OCI-LY3 (cell line): Measurements from ENCODE around the gene THBS2.

Experiments
- CTCF ChIP-seq: fragments of 200-600, 300-600 bp; sonication (generic); IDR thresholded peaks from 2 replicates; pipeline ENCODE4 v1.5.1; 2014; ENCODE audit warnings: antibody characterized with exemption, low read length, low read depth
- EZH2phosphoT487 ChIP-seq: fragments of 200-600 bp; shearing (Covaris generic); IDR thresholded peaks from 2 replicates; pipeline ENCODE4 v1.6.1; 2018; ENCODE audit warnings: antibody characterized with exemption, mixed run types, low read depth

DNA sequence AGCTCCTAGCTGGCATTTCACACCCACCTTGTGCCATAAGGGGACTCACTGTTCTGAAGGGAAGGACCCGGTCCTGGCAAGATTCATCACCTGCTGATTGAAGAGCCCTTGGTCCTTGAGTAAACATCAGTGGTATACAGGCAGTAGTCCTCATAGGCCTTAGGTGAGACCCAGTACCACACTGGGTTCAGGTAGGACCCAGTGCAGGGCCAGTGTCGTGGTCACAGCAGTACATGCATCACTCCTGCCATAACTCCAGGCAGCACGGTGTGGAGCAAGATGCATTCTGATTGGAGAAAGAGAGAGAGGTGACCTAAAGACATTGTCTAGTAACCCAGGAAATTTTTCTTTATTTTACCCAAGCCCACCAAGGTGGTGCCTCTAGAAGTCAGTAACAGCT is 49.1 kb upstream of the THBS2 start:
- TF ChIP-seq CTCF (no peak), EZH2phosphoT487 (no peak)
